Left lung (tissue), 10 donors: ENCODE measurements around the gene HPN. TPM values are rescaled to one million over a fixed set of nuclear protein-coding genes. Genes with fewer than 3 reads are reported as not detected.

Source experiments
- ATAC-seq: fragments of 200-7000 bp; cut with Tn5 transposase; one replicate; pipeline ENCODE4 v1.9.1; 2020; ENCODE audit warnings: moderate library complexity
- DNase-seq, 4 donors: peaks; one replicate each; pipeline ENCODE4 v3.0.0-alpha.2; 2013 to 2020
- H3K27ac ChIP-seq, 2 donors: fragments of 200-600 bp; sonication (generic) in 1 of 2; one replicate each; pipeline versions ENCODE4 v1.5.0 to v1.8.0; 2020 to 2021
- H3K27me3 ChIP-seq, 2 donors: fragments of 200-600 bp; sonication (generic) in 1 of 2; one replicate each; pipeline versions ENCODE4 v1.5.0 to v1.8.0; 2020 to 2021
- H3K36me3 ChIP-seq, 2 donors: fragments of 200-600 bp; sonication (generic) in 1 of 2; one replicate each; pipeline versions ENCODE4 v1.5.0 to v1.8.0; 2020 to 2021
- H3K4me1 ChIP-seq, 2 donors: fragments of 200-600 bp; one replicate each; pipeline ENCODE4 v1.8.0; 2021
- H3K4me3 ChIP-seq, 2 donors: fragments of 200-600 bp; sonication (generic) in 1 of 2; one replicate each; pipeline versions ENCODE4 v1.5.0 to v1.8.0; 2020 to 2021; ENCODE audit warnings: mild to moderate bottlenecking in 1 of 2
- H3K9me3 ChIP-seq, 2 donors: fragments of 200-600 bp; sonication (generic) in 1 of 2; one replicate each; pipeline versions ENCODE4 v1.5.0 to v1.8.0; 2020 to 2021
- CTCF ChIP-seq, 2 donors: fragments of 200-600 bp; sonication (generic) in 1 of 2; IDR thresholded peaks; one replicate each; pipeline versions ENCODE4 v1.5.0 to v1.8.0; 2021; ENCODE audit warnings: antibody characterized with exemption in 2 of 2
- intact Hi-C, 2 donors: fragments of 100-400 bp; cut with DNase I; formaldehyde crosslinking; loops; one replicate each; pipeline versions ENCODE4 v1.11.2 to v1.14.2; 2022
- polyA plus RNA-seq, 6 donors: library from polyadenylated mRNA; unstranded; fragments of 120-200 nt; gene quantifications; one replicate each; pipeline ENCODE4 v1.2.1, GENCODE V29; 2013; ENCODE audit not compliant: insufficient read length in 6 of 6
- total RNA-seq, 2 donors: library from RNA; stranded (reverse); fragmentation: NEBNext Ultra II Directional; extraction: Animal tissue kit (Norgen Biotek cat#: 25700); gene quantifications; one replicate each; pipeline ENCODE4 v1.2.1, GENCODE V29; 2021
- donor health status: DM: no; HTN: yes; CAD: no.
- donor health status: DM: no; HTN: no; CAD: no.

Gene HPN
- total and polyA plus RNA-seq, 8 donors = 16.8 to 44.7 (median 32.2) TPM

- no peak overlapping the region for H3K27ac ChIP-seq
- DNase-seq (no peak), ATAC-seq (no peak)
- no peak for TF ChIP-seq CTCF (IDR thresholded peaks at IDR 0.05)
- H3K36me3 ChIP-seq = peaks cover 0 to 100% of the 10 kb centered on the region in 2 donors
- H3K4me3 ChIP-seq = no peak overlapping the region
- peaks cover 0 to 16% of the 10 kb centered on the region in 2 donors for H3K4me1 ChIP-seq
- no peaks in the 10 kb centered on the region for H3K27me3 ChIP-seq
- intact Hi-C loops = no loop called here
- H3K9me3 ChIP-seq = no peaks in the 10 kb centered on the region
Observed at GRCh38 chr19:35021016-35021415, 20.5 kb upstream of the HPN start.

- Histone ChIP-seq H3K9me3 (no peaks in the 10 kb centered on the region), H3K27me3 (no peaks in the 10 kb centered on the region), H3K4me3 (no peak overlapping the region), H3K36me3 (peaks cover 0 to 100% of the 10 kb centered on the region in 2 donors), H3K4me1 (peaks cover 0 to 16% of the 10 kb centered on the region in 2 donors), H3K27ac (no peak overlapping the region)
- intact Hi-C loops = no loop called here
- TF ChIP-seq CTCF (IDR thresholded peaks at IDR 0.05) = no peak
- ATAC-seq (no peak), DNase-seq (no peak)
Observed at GRCh38 chr19:35021596-35021995, 19.9 kb upstream of the HPN start.

- Histone ChIP-seq H3K36me3 (peaks cover 0 to 100% of the 10 kb centered on the region in 2 donors), H3K9me3 (no peaks in the 10 kb centered on the region), H3K27ac (no peak overlapping the region), H3K27me3 (no peaks in the 10 kb centered on the region), H3K4me1 (peaks cover 0 to 9% of the 10 kb centered on the region in 2 donors), H3K4me3 (no peak overlapping the region)
- ATAC-seq = no peak
- DNase-seq = no peak
- intact Hi-C loops = no loop called here
- TF ChIP-seq CTCF (IDR thresholded peaks at IDR 0.05) = no peak
Observed at GRCh38 chr19:35022460-35022859, 19.1 kb upstream of the HPN start.

GRCh38 chr19:35023428-35023827, 18.1 kb upstream of the HPN start:
- H3K36me3 ChIP-seq = peaks cover 0 to 100% of the 10 kb centered on the region in 2 donors
- peak; percentile 7 for ATAC-seq
- no peaks in the 10 kb centered on the region for H3K27me3 ChIP-seq
- no peaks in the 10 kb centered on the region for H3K9me3 ChIP-seq
- H3K4me3 ChIP-seq = no peak overlapping the region
- peaks cover 0 to 9% of the 10 kb centered on the region in 2 donors for H3K4me1 ChIP-seq
- intact Hi-C loops = no loop called here
- H3K27ac ChIP-seq = no peak overlapping the region
- no peak for TF ChIP-seq CTCF (IDR thresholded peaks at IDR 0.05)
- no peak for DNase-seq

- intact Hi-C loops = no loop called here
- H3K27ac ChIP-seq = no peak overlapping the region
Observed at GRCh38 chr19:35024095-35024494, 17.4 kb upstream of the HPN start.

More at GRCh38 chr19:35024095-35024494, 17.4 kb upstream of the HPN start:
- no peaks in the 10 kb centered on the region for H3K9me3 ChIP-seq
- ATAC-seq = no peak
- H3K36me3 ChIP-seq = peaks cover 0 to 98% of the 10 kb centered on the region in 2 donors
- no peak for TF ChIP-seq CTCF (IDR thresholded peaks at IDR 0.05)
- H3K4me3 ChIP-seq = no peak overlapping the region
- peaks cover 0 to 2% of the 10 kb centered on the region in 2 donors for H3K27me3 ChIP-seq
- no peak for DNase-seq
- peaks cover 0 to 9% of the 10 kb centered on the region in 2 donors for H3K4me1 ChIP-seq
